HG02678 (cell line): ENCODE measurements around the gene MSRB1.
"Not testable (repeated sequence)": the region's sequence is repeated elsewhere in the genome, so short reads cannot be mapped to it uniquely, and the experiment has no call there.

Experiments
- ATAC-seq: cut with Tn5 transposase; IDR thresholded peaks from one replicate; pipeline ENCODE4 v1.9.1; 2021; ENCODE audit warnings: mild to moderate bottlenecking, moderate library complexity; ENCODE audit not compliant: unreplicated experiment

The MSRB1 gene

GRCh38 chr16:1962161-1963153 lies 19.5 kb upstream of the MSRB1 start:
- not testable (repeated sequence) for ATAC-seq

- ATAC-seq, result no peak
Observed at GRCh38 chr16:1961651-1962067, 18.7 kb upstream of the MSRB1 start.

GRCh38 chr16:1960665-1961630 lies 17.9 kb upstream of the MSRB1 start:
- ATAC-seq, result no peak

- ATAC-seq, result peak; percentile 80
Observed at GRCh38 chr16:1959269-1960039, 16.5 kb upstream of the MSRB1 start, which contains the start of gene NDUFB10. Gene NDUFB10, plus strand, starts transcription at chr16:1959538. Its CDS starts 87 bp downstream, at chr16:1959625.

GRCh38 chr16:1958715-1959268 lies 15.8 kb upstream of the MSRB1 start:
- ATAC-seq, result no peak

GRCh38 chr16:1958143-1958491 lies 15.1 kb upstream of the MSRB1 start:
- ATAC-seq, result not testable (repeated sequence)

GRCh38 chr16:1957434-1958142 lies 14.6 kb upstream of the MSRB1 start:
- not testable (repeated sequence) for ATAC-seq

- ATAC-seq, result no peak
Observed at GRCh38 chr16:1953734-1954133, 10.7 kb upstream of the MSRB1 start.

GRCh38 chr16:1950559-1950958 lies 7.6 kb upstream of the MSRB1 start:
- ATAC-seq, result no peak

GRCh38 chr16:1950047-1950446 lies 7.0 kb upstream of the MSRB1 start:
- ATAC-seq, result no peak

- no peak for ATAC-seq
Observed at GRCh38 chr16:1949507-1949906, 6.5 kb upstream of the MSRB1 start.

GRCh38 chr16:1947369-1947670 lies 4.3 kb upstream of the MSRB1 start:
- no peak for ATAC-seq

GRCh38 chr16:1946495-1947368 lies 3.7 kb upstream of the MSRB1 start:
- no peak for ATAC-seq

GRCh38 chr16:1945559-1946391 lies 2.8 kb upstream of the MSRB1 start:
- no peak for ATAC-seq

GRCh38 chr16:1944612-1945199 lies 1.7 kb upstream of the MSRB1 start:
- no peak for ATAC-seq

GRCh38 chr16:1942047-1942809 lies 771 bp downstream of the MSRB1 start:
- no peak for ATAC-seq
